Measurements from ENCODE around the gene CLCNKA. TPM values are rescaled to one million over a fixed set of nuclear protein-coding genes. Genes with fewer than 3 reads are reported as not detected.

Gene CLCNKA
- total RNA-seq, 4 donors from 2014 or later: 0.10 to 1.3 (median 0.63) TPM; not detected in 1

DNA sequence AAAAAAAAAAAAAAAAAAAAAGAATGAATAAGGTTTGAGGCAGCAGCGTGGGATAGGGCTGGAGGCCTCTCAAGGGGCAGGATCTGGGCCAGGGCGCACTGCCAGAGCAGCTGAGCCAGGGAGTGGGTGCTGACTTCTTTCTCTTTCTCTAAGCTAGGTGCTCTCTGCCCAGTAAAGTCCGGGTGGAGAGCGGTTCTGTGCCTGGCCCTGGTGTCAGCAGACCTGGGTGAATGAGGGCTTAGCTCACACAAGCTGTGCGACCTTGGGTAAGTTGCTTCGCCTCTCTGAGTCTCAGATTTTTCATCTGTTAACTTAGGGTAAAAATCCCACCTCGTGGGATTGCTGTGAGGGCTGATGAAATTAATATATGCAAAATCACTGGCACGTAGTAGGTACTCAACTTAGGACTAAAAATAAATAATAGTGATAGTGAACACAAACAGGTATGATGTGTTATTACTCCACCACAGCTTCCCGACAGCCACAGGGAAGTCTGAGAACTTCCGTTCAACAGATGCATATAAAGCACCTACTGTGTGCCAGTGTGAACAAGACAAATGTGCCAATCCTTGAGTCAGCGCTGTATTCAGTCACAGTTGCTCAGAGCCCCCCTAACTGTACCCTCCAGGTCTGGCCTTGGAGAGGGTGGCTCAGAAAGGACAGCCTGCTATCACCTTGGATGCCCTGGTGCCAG lies 53.6 kb downstream of the CLCNKA start:
- intact Hi-C loops (cut with DNase I; ENCODE audit: low total_unique reads): loop anchor here (5.0 kb wide), 2 partner anchors 112 to 167 kb away; no protein-coding TSS in a partner anchor
- TF ChIP-seq, protein P1, sequence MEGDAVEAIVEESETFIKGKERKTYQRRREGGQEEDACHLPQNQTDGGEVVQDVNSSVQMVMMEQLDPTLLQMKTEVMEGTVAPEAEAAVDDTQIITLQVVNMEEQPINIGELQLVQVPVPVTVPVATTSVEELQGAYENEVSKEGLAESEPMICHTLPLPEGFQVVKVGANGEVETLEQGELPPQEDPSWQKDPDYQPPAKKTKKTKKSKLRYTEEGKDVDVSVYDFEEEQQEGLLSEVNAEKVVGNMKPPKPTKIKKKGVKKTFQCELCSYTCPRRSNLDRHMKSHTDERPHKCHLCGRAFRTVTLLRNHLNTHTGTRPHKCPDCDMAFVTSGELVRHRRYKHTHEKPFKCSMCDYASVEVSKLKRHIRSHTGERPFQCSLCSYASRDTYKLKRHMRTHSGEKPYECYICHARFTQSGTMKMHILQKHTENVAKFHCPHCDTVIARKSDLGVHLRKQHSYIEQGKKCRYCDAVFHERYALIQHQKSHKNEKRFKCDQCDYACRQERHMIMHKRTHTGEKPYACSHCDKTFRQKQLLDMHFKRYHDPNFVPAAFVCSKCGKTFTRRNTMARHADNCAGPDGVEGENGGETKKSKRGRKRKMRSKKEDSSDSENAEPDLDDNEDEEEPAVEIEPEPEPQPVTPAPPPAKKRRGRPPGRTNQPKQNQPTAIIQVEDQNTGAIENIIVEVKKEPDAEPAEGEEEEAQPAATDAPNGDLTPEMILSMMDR (IDR thresholded peaks at IDR 0.05): no peak
- TF ChIP-seq POLR2A (IDR thresholded peaks at IDR 0.05): no peak
- DNase-seq (ENCODE audit: low spot score in 2 of 2): no peak
- no peak overlapping the region for H3K4me3 ChIP-seq (ENCODE audit: low read depth, poor library complexity, severe bottlenecking)
- WGBS, 2 donors: 57 to 58% methylated on average over 11 of the region's 11 CpGs

DNA sequence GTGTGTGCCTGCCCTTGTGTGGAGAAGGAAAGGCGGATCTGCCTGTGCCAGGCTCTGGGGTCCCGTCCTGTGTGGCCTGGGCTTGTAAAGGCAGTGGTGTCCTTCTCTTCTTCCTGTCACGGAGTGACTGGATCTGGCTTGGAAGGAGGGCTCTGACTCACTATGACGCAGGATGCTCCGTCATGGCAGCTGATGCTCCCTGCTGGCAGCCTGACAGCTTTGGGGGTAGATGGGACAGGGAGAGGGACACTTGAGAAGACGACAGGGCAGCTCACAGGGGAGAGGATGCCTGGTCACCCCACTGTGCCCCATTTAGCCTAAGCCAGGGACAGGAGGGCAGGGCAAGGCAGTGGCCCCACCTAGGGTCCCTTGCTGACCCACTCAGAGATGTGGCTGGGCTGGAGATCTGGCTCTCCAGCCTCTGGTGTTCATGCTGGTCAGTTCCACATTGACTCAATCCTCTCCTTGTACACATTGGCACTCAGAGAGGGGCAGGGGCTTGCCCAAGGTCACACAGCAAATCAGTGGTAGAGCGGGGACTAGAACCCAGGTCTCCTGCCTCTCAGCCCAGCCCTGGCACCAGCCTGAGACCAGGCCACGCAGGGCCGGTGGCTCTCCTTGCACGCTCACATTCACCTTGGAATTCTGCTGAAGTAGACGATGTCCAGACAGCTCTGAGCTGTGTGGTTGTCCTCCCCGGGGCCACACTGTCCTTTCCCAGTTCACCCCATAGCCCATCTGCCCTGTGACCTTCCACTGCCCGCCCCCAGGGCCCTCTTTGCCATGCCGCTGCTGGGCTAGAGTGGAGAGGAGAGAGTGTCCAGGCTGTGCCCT lies 54.4 kb downstream of the CLCNKA start:
- intact Hi-C loops (cut with DNase I; ENCODE audit: low total_unique reads): loop anchor here (5.0 kb wide), 2 partner anchors 111 to 166 kb away; no protein-coding TSS in a partner anchor
- 75% methylated on average over 13 to 14 of the region's 14 CpGs for WGBS, 2 donors
- no peak for DNase-seq (ENCODE audit: low spot score in 2 of 2)
- TF ChIP-seq, protein P1 (IDR thresholded peaks at IDR 0.05): no peak
- no peak for TF ChIP-seq POLR2A (IDR thresholded peaks at IDR 0.05)
- H3K4me3 ChIP-seq (ENCODE audit: low read depth, poor library complexity, severe bottlenecking): no peak overlapping the region

DNA sequence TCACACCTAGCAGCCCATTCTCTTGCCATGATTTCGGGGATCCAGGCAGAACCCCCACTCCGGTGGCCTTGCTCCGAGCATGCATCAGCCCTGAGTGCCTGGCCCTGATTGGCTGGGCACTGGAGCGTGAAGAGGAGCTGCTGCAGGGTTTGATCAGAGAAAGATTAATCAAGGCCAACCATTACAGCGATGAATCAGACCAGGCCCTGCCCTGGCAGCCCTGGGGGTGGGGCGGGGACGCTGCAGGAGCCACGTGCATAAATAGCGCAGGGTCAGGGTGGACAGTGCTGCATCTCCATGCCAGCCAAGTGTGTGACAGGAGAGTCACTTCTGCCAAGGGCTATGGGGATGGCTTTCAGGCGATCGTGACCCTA lies 55.0 kb downstream of the CLCNKA start:
- WGBS, 2 donors: 38 to 52% methylated on average over 8 to 11 of the region's 11 CpGs
- DNase-seq (ENCODE audit: low spot score in 2 of 2): no peak
- intact Hi-C loops (cut with DNase I; ENCODE audit: low total_unique reads): loop anchor here (5.0 kb wide), 2 partner anchors 110 to 165 kb away; no protein-coding TSS in a partner anchor

DNA sequence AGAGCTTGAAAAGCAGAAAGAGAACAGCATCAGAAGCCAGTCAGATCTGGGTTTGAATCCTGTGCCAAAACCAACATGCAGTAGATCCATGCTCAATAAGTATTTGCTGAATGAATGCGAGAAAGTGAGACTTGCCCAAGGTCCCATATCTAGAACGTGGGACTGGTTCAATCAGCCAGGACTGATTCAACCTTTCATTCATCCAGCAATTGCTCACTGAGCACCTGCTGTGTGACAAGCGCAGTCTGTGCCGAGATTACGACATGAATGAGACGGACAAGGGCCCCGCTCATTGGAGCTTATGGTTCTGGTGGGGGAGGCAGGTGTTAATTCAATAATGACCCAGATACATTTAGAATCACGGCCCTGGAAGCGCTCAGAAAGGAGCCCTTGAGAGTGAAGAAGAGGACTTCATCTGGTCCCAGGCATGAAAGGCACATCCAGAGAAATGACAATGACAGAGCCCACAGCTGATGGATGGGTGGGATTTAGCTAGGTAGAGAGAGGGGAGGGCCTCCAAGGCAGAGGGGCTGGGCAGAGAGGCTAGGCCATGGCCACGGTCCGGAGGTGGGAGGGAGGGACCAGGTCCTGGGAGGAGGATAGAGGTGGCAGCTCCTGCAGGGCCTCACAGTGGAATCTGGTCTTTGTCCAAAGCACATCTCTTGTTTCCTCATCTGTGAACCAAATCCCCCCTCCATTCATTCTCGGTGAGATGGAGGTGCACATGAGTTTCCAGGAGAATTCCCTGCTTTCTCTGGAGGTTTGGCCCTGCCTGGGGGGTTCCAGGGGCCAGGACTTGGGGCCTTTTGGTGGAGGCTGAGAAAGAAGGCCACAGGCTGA lies 55.8 kb downstream of the CLCNKA start:
- DNase-seq (ENCODE audit: low spot score in 2 of 2): no peak
- no peak overlapping the region for H3K4me3 ChIP-seq (ENCODE audit: low read depth, poor library complexity, severe bottlenecking)
- TF ChIP-seq, protein P1 (IDR thresholded peaks at IDR 0.05): no peak
- TF ChIP-seq POLR2A (IDR thresholded peaks at IDR 0.05): no peak
- intact Hi-C loops (cut with DNase I; ENCODE audit: low total_unique reads): loop anchor here (5.0 kb wide), 2 partner anchors 110 to 165 kb away; no protein-coding TSS in a partner anchor
- 65 to 76% methylated on average over 12 of the region's 12 CpGs for WGBS, 2 donors

More for the DNA sequence above, 55.0 kb downstream of the CLCNKA start:
- TF ChIP-seq, protein P1 (IDR thresholded peaks at IDR 0.05): no peak
- no peak for TF ChIP-seq POLR2A (IDR thresholded peaks at IDR 0.05)
- H3K4me3 ChIP-seq (ENCODE audit: low read depth, poor library complexity, severe bottlenecking): no peak overlapping the region

DNA sequence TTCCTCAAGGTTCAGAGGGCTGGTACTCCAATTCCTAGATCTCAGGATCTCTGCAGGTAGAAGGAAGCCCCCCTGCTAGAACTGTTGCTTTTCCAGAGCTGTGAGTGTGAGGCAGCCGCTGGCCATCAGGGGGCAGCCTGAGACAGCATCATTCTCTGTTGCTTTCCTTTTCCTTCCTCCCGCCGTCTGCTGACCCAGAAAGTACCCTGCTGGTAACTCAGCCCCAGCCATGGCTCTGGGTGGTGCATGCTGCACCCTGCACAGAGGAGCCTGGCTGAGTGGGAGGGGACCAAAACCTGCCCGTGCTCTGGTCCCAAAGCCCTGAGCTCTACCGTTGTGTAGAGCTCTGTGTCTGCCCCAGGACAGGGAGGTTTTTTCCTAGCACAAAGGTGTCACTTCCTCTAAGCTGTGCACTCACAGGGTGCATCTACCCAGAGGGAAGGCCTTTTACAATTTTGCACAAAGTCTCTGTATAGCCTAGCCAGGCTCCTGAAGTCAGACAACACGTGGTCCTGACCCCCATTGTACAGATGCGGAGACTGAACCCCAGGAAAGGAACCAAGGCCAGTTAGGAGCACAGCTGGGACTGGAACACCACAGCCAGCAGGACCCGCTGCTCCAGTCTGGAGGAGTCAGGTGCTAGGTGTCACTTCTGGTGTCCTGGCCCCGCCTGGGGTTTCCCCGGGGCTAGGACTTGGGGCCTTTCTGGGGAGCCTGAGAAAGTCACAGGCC lies 57.3 kb downstream of the CLCNKA start:
- intact Hi-C loops (cut with DNase I; ENCODE audit: low total_unique reads): loop anchor here (5.0 kb wide), 2 partner anchors 108 to 163 kb away; no protein-coding TSS in a partner anchor
- TF ChIP-seq, protein P1 (IDR thresholded peaks at IDR 0.05): peak in 2 of 3 donors; percentile 91 to 92
- no peak for TF ChIP-seq POLR2A (IDR thresholded peaks at IDR 0.05)
- 22 to 34% methylated on average over 10 of the region's 10 CpGs for WGBS, 2 donors
- DNase-seq (ENCODE audit: low spot score in 2 of 2): peak; percentile 80 to 94
- no peak overlapping the region for H3K4me3 ChIP-seq (ENCODE audit: low read depth, poor library complexity, severe bottlenecking)

Data from lower leg skin (tissue), 4 donors.